ENCODE data around the gene TARS1.
"Not testable (repeated sequence)": the region's sequence is repeated elsewhere in the genome, so short reads cannot be mapped to it uniquely, and the experiment has no call there.

Gene TARS1

GRCh38 chr5:33432656-33433055 lies 8.1 kb upstream of the TARS1 start (continued):
- TF ChIP-seq PRDM10 (tag by site-specific recombination; IDR thresholded peaks at IDR 0.05) (no peak), ZNF549 (tag by site-specific recombination; IDR thresholded peaks at IDR 0.05) (no peak), KLF1 (tag by site-specific recombination; IDR thresholded peaks at IDR 0.05) (no peak), ZNF184 (tag by site-specific recombination; IDR thresholded peaks at IDR 0.05) (no peak), OVOL3 (tag by site-specific recombination; IDR thresholded peaks at IDR 0.05) (no peak), ZSCAN16 (tag by site-specific recombination; IDR thresholded peaks at IDR 0.05) (no peak), ZNF677 (tag by site-specific recombination; IDR thresholded peaks at IDR 0.05) (no peak)

GRCh38 chr5:33433303-33434240 lies 7.2 kb upstream of the TARS1 start:
- TF ChIP-seq ZNF18 (tag by site-specific recombination; IDR thresholded peaks at IDR 0.05) = no peak
- TF ChIP-seq ZNF433 (tag by site-specific recombination; IDR thresholded peaks at IDR 0.05; ENCODE audit: low read depth) = no peak
- TF ChIP-seq ZIC2 (tag by site-specific recombination; IDR thresholded peaks at IDR 0.05) = peak; percentile 34; the same call in 1 of the 2 replicates
- peak; percentile 53 for TF ChIP-seq ATF2 (tag by site-specific recombination; IDR thresholded peaks at IDR 0.05; ENCODE audit: low read depth)
- POLR2A ChIA-PET = no interaction called here
- no peak overlapping the region for H3K27ac ChIP-seq (ENCODE audit: extremely low read depth, low read depth, low read length)
- H3K4me1 ChIP-seq (ENCODE audit: control insufficient read depth, insufficient read depth, low read length) = no peaks in the 10 kb centered on the region
- H3K9me3 ChIP-seq (ENCODE audit: control insufficient read depth, insufficient read depth, low read depth, low read length) = no peaks in the 10 kb centered on the region
- CTCF ChIA-PET = interaction anchor here (0.6 to 4.1 kb wide), 8 partner anchors 11 to 537 kb away, joined by 3 to 35 read pairs (median 4); partner anchors contain the start of gene RXFP3
- no peak overlapping the region for H3K4me3 ChIP-seq (ENCODE audit: low read depth, low read length)
- no peaks in the 10 kb centered on the region for H3K36me3 ChIP-seq (ENCODE audit: control insufficient read depth in 2 of 2, insufficient read depth in 1 of 2, low read length in 2 of 2)

- H3K9me3 ChIP-seq (ENCODE audit: control insufficient read depth, insufficient read depth, low read depth, low read length) = not testable (repeated sequence)
- CTCF ChIA-PET = interaction anchor here (0.5 to 4.1 kb wide), 24 partner anchors 9 to 1031 kb away, joined by 3 to 35 read pairs (median 4); partner anchors contain the start of gene RXFP3
These were observed 4.8 kb upstream of the TARS1 start for GRCh38 chr5:33435893-33436490.

More at GRCh38 chr5:33435893-33436490, 4.8 kb upstream of the TARS1 start:
- H3K36me3 ChIP-seq (ENCODE audit: control insufficient read depth in 2 of 2, insufficient read depth in 1 of 2, low read length in 2 of 2); POLR2A ChIA-PET; H3K4me3 ChIP-seq (ENCODE audit: low read depth, low read length); H3K27ac ChIP-seq (ENCODE audit: extremely low read depth, low read depth, low read length); H3K4me1 ChIP-seq (ENCODE audit: control insufficient read depth, insufficient read depth, low read length): not testable (repeated sequence)
- TF ChIP-seq SCRT1 (tag by site-specific recombination; IDR thresholded peaks at IDR 0.05; ENCODE audit: borderline replicate concordance) (peak; percentile 100), ZNF654 (tag by site-specific recombination; IDR thresholded peaks at IDR 0.05; ENCODE audit: low read depth) (peak; percentile 94), ZNF660 (tag by site-specific recombination; IDR thresholded peaks at IDR 0.05) (peak; percentile 52; the same call in 1 of the 2 replicates), SCRT2 (tag by site-specific recombination; IDR thresholded peaks at IDR 0.05) (peak; percentile 99), CTCF (tag by site-specific recombination; IDR thresholded peaks at IDR 0.05) (peak; percentile 72; the same call in 1 of the 2 replicates), MZF1 (tag by site-specific recombination; IDR thresholded peaks at IDR 0.05; ENCODE audit: borderline replicate concordance) (peak; percentile 28; the same call in 1 of the 2 replicates), ZFP37 (tag by site-specific recombination; IDR thresholded peaks at IDR 0.05) (peak; percentile 95)
